HepG2 (cell line): ENCODE measurements around the gene CCR9. TPM values are rescaled to one million over a fixed set of nuclear protein-coding genes. Genes with fewer than 3 reads are reported as not detected.

Source experiments
- ATAC-seq: fragments of 200-7000 bp; cut with Tn5 transposase; 3 replicates; pipeline ENCODE4 v1.9.1; 2020; ENCODE audit warnings: mild to moderate bottlenecking, moderate library complexity
- BruUV-seq: library from RNA; stranded (reverse); fragments of 400-500 nt; replicated peaks from 2 replicates; lab custom pipeline; 2021; lab: Mats Ljungman, UMichigan
- CTCF ChIA-PET: fragments of 300-600 bp; formaldehyde crosslinking; extraction: SDS; loops from one replicate; lab custom pipeline; 2021; ENCODE audit warnings: low total read pairs, inconsistent platforms, low intra/inter-chr PET ratio; lab: Yijun Ruan, JAX
- POLR2A ChIA-PET: fragments of 350-600 bp; sonication (Branson Sonifier 250); formaldehyde crosslinking; loops from one replicate; lab custom pipeline; 2020; ENCODE audit warnings: antibody characterized with exemption, inconsistent platforms; lab: Yijun Ruan, JAX
- DNase-seq: peaks from one replicate; pipeline ENCODE4 v3.0.0-alpha.2; 2015; ENCODE audit warnings: low spot score
- FAIRE-seq: peaks from 3 replicates; lab custom pipeline; 2011; peaks lifted over from hg19 to GRCh38; lab: Jason Lieb, UNC
- H2AFZ ChIP-seq: one replicate; pipeline ENCODE4 v1.6.1; 2011; ENCODE audit warnings: low read length, inconsistent platforms
- H3K27ac ChIP-seq: fragments of 300-600 bp; 3 replicates; pipeline ENCODE4 v1.8.0; 2011; ENCODE audit warnings: mixed run types, mild to moderate bottlenecking, mixed read lengths, low read length, inconsistent platforms; ENCODE audit not compliant: insufficient read depth; ENCODE audit errors: extremely low read length
- H3K27me3 ChIP-seq, 2 experiments: fragments of 200-600 bp in 1 of 2; 2 replicates in 1 of 2; 3 replicates in 1 of 2; pipeline versions ENCODE4 v1.6.0 to v1.8.0; 2011; ENCODE audit warnings: low read length in 2 of 2, mild to moderate bottlenecking in 2 of 2, moderate library complexity in 2 of 2, inconsistent platforms in 1 of 2; ENCODE audit not compliant: insufficient read depth in 2 of 2, control insufficient read depth in 1 of 2
- H3K36me3 ChIP-seq, 2 experiments: fragments of 200-600 bp in 1 of 2; replicated peaks in 1 of 2; 2 replicates in 1 of 2; 3 replicates in 1 of 2; pipeline versions ENCODE4 v1.5.1 to v1.8.0; 2011; ENCODE audit warnings: low read length in 2 of 2, inconsistent platforms in 1 of 2; ENCODE audit not compliant: insufficient read depth in 2 of 2, control insufficient read depth in 1 of 2
- H3K4me1 ChIP-seq: 2 replicates; pipeline ENCODE4 v1.5.1; 2012; ENCODE audit warnings: low read length, inconsistent platforms; ENCODE audit not compliant: insufficient read depth
- H3K4me2 ChIP-seq: 2 replicates; pipeline ENCODE4 v1.6.0; 2011; ENCODE audit warnings: low read depth, low read length, inconsistent platforms
- H3K4me3 ChIP-seq, 3 experiments: fragments of 200-600 bp in 1 of 3; sonication (generic), shearing (Covaris generic) in 1 of 3; replicated peaks in 1 of 3; 2 replicates each; pipeline ENCODE4 v1.5.1; 2011 to 2016; ENCODE audit warnings: low read length in 3 of 3, inconsistent platforms in 2 of 3, low read depth in 2 of 3, mild to moderate bottlenecking in 2 of 3, control low read depth in 1 of 3, mixed read lengths in 1 of 3; ENCODE audit not compliant: insufficient read depth in 1 of 3
- H3K79me2 ChIP-seq: one replicate; pipeline ENCODE4 v1.6.1; 2011; ENCODE audit warnings: low read length, inconsistent platforms; ENCODE audit not compliant: insufficient read depth
- H3K9ac ChIP-seq: 2 replicates; pipeline ENCODE4 v1.6.0; 2011; ENCODE audit warnings: mild to moderate bottlenecking, low read depth, low read length, inconsistent platforms; ENCODE audit not compliant: insufficient read depth
- H3K9me3 ChIP-seq: 2 replicates; pipeline ENCODE4 v1.5.1; 2012; ENCODE audit warnings: mild to moderate bottlenecking, low read length
- H4K20me1 ChIP-seq: 2 replicates; pipeline ENCODE4 v1.6.0; 2011; ENCODE audit warnings: inconsistent platforms, mild to moderate bottlenecking, low read length, moderate library complexity; ENCODE audit not compliant: insufficient read depth
- ESRRA ChIP-seq: sonication (generic); formaldehyde crosslinking; IDR thresholded peaks from 2 replicates; pipeline ENCODE4 v1.5.1; 2020; ENCODE audit warnings: mild to moderate bottlenecking, low read depth, missing genetic modification reagents
- KMT2A ChIP-seq: sonication (generic); formaldehyde crosslinking; IDR thresholded peaks from 2 replicates; pipeline ENCODE4 v1.4.0; 2020; ENCODE audit warnings: missing genetic modification reagents
- MBD4 ChIP-seq: IDR thresholded peaks from 2 replicates; pipeline ENCODE4 v1.6.1; 2012; ENCODE audit warnings: low read length, inconsistent platforms, borderline replicate concordance
- MXD4 ChIP-seq: IDR thresholded peaks from 2 replicates; pipeline ENCODE4 v1.6.1; 2016; ENCODE audit warnings: mild to moderate bottlenecking, missing biosample characterization, missing genetic modification reagents
- NCOA2 ChIP-seq: sonication (generic); formaldehyde crosslinking; IDR thresholded peaks from 2 replicates; pipeline ENCODE4 v1.8.0; 2022; ENCODE audit warnings: inconsistent platforms
- PHF8 ChIP-seq: sonication (generic); formaldehyde crosslinking; IDR thresholded peaks from 2 replicates; pipeline ENCODE4 v1.5.0; 2020; ENCODE audit warnings: missing genetic modification reagents
- RNF2 ChIP-seq: fragments of 450-650 bp; conservative IDR thresholded peaks from 2 replicates; pipeline ENCODE4 v1.6.1; 2016; ENCODE audit warnings: low read depth
- ZBTB7A ChIP-seq: sonication (generic); formaldehyde crosslinking; IDR thresholded peaks from 2 replicates; pipeline ENCODE4 v1.8.0; 2022; ENCODE audit warnings: mild to moderate bottlenecking, missing genetic modification reagents
- WGBS: methylation state at CpG from one replicate; pipeline ENCODE4 v1.1.6; 2017; ENCODE audit warnings: low lambda C conversion rate; 5-methylcytosine and 5-hydroxymethylcytosine counted together
- in situ Hi-C: cut with HindIII; loops from 2 replicates; pipeline ENCODE4 v1.10.0; 2017; ENCODE audit warnings: low pct_unique_long_range_greater_than_20kb; ENCODE audit not compliant: extremely low pct_ligation_motif_present
- intact Hi-C: fragments of 100-400 bp; cut with micrococcal nuclease; formaldehyde crosslinking; loops from one replicate; pipeline ENCODE4 v1.10.0; 2022; ENCODE audit not compliant: unreplicated experiment
- polyA plus RNA-seq, 8 experiments: library from polyadenylated mRNA; depleted of rRNA in 3 of 8; stranded (reverse) in 7 of 8; unstranded in 1 of 8; fragments of >200 nt; fragmentation: Illumina TruSeq in 4 of 8; extraction: Trizol in 4 of 8; gene quantifications; 2 replicates each; pipeline versions ENCODE4 v1.2.1 to v1.2.3, GENCODE V29; 2011 to 2016; ENCODE audit warnings: low read depth in 4 of 8, missing spikeins in 1 of 8, mixed read lengths in 1 of 8; ENCODE audit not compliant: insufficient read depth in 1 of 8
- total RNA-seq, 5 experiments: library from RNA; depleted of rRNA; stranded (reverse); fragments of >200 nt; fragmentation: Illumina TruSeq; extraction: Trizol; gene quantifications; 2 replicates each; pipeline ENCODE4 v1.2.3, GENCODE V29; 2016; ENCODE audit warnings: low read depth in 1 of 5
- TF ChIP-seq, protein P1 (sequence below), 2 experiments: fragments of 450-650 bp in 1 of 2; sonication (generic) in 1 of 2; formaldehyde crosslinking; IDR thresholded peaks; 2 replicates each; pipeline versions ENCODE4 v1.5.0 to v1.8.0; 2020 to 2022; ENCODE audit warnings: mild to moderate bottlenecking in 1 of 2, missing genetic modification reagents in 1 of 2
- TF ChIP-seq, protein P2 (sequence below): sonication (generic); formaldehyde crosslinking; IDR thresholded peaks from 2 replicates; pipeline ENCODE4 v1.5.0; 2020; ENCODE audit warnings: missing genetic modification reagents, mild to moderate bottlenecking, borderline replicate concordance

Gene CCR9
- total and polyA plus RNA-seq, 2 of the 13 experiments (the other 11 are each of a cell fraction or from before 2014, with no cell fraction given) = not detected

DNA sequence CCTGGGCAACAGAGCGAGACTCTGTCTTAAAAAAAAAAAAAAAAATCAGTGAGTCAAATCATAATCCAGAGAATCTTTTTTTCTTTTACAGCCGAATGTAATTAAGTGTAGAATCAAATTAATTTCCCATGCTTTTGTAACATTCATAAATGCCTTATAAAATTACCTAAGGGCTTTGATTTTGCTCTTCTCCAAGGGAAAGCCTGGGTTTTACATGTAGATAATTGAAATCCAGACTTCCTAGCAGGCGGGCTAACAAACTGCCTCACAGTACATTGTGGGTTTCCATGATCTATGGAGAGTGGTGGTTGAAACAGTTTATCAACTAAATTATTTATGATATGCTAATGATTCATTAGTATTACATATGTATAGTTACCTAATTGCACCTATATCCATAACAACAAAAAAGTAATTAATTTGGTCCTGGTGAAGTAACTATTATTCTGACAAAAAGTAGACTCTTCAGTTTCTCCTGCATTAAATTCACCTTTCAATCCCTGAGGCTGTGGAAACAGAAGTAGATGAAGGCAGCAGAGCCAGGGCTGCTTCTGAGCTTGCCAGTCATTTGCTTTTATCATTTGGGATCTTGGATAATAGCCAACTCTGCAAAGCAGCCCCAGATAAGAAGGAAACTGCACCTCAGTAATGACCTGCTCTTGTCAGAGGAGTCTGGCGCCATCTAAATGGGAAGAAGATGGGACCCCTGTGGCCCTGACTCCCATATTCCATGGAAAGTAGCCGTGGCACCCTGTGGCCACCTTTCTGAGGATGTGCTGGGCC lies 9.5 kb downstream of the CCR9 start:
- ChIA-PET POLR2A (no interaction called here), CTCF (no interaction called here)
- H3K27ac ChIP-seq = no peak overlapping the region
- intact Hi-C loops (no loop called here), in situ Hi-C loops (no loop called here)
- H4K20me1 ChIP-seq = no peaks in the 10 kb centered on the region
- no peak overlapping the region for H3K4me2 ChIP-seq
- DNase-seq (no peak), ATAC-seq (no peak)
- H2AFZ ChIP-seq = no peak overlapping the region
- H3K27me3 ChIP-seq = peaks cover 0 to 4% of the 10 kb centered on the region in 2 experiments; a peak in 2 of 5 replicates
- H3K79me2 ChIP-seq = no peaks in the 10 kb centered on the region
- no peak overlapping the region for H3K9ac ChIP-seq
- no peak for TF ChIP-seq MXD4 (CRISPR knock-in tag)
- no peak for TF ChIP-seq PHF8 (CRISPR knock-in tag)
- TF ChIP-seq, protein P1, sequence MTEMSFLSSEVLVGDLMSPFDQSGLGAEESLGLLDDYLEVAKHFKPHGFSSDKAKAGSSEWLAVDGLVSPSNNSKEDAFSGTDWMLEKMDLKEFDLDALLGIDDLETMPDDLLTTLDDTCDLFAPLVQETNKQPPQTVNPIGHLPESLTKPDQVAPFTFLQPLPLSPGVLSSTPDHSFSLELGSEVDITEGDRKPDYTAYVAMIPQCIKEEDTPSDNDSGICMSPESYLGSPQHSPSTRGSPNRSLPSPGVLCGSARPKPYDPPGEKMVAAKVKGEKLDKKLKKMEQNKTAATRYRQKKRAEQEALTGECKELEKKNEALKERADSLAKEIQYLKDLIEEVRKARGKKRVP (CRISPR knock-in tag; IDR thresholded peaks at IDR 0.05) = no peak
- no peak for TF ChIP-seq RNF2
- no peak for TF ChIP-seq KMT2A (CRISPR knock-in tag)
- no peak for TF ChIP-seq ZBTB7A (CRISPR knock-in tag)
- no peak for TF ChIP-seq MBD4
- TF ChIP-seq NCOA2 (CRISPR knock-in tag) = no peak
- no peak for TF ChIP-seq ESRRA
- TF ChIP-seq, protein P2, sequence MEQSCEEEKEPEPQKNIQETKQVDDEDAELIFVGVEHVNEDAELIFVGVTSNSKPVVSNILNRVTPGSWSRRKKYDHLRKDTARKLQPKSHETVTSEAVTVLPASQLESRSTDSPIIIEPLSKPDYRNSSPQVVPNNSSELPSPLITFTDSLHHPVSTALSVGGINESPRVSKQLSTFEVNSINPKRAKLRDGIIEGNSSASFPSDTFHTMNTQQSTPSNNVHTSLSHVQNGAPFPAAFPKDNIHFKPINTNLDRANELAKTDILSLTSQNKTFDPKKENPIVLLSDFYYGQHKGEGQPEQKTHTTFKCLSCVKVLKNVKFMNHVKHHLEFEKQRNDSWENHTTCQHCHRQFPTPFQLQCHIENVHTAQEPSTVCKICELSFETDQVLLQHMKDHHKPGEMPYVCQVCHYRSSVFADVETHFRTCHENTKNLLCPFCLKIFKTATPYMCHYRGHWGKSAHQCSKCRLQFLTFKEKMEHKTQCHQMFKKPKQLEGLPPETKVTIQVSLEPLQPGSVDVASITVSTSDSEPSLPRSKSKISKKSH (CRISPR knock-in tag) = no peak
- TF ChIP-seq, all 625 proteins: peak for 0
- FAIRE-seq = no peak
- Histone ChIP-seq H3K9me3 (no peaks in the 10 kb centered on the region), H3K4me1 (no peaks in the 10 kb centered on the region), H3K36me3 (no peaks in the 10 kb centered on the region), H3K4me3 (no peak overlapping the region)
- WGBS = 34% methylated on average over 5 of the region's 5 CpGs
- no TSS peak for BruUV-seq
